ENCODE data around the gene SLC26A1.

Gene SLC26A1

GRCh38 chr4:965766-966134 lies 27.5 kb downstream of the SLC26A1 start:
- DNase-seq (ENCODE audit: low read depth) = no peak

DNA sequence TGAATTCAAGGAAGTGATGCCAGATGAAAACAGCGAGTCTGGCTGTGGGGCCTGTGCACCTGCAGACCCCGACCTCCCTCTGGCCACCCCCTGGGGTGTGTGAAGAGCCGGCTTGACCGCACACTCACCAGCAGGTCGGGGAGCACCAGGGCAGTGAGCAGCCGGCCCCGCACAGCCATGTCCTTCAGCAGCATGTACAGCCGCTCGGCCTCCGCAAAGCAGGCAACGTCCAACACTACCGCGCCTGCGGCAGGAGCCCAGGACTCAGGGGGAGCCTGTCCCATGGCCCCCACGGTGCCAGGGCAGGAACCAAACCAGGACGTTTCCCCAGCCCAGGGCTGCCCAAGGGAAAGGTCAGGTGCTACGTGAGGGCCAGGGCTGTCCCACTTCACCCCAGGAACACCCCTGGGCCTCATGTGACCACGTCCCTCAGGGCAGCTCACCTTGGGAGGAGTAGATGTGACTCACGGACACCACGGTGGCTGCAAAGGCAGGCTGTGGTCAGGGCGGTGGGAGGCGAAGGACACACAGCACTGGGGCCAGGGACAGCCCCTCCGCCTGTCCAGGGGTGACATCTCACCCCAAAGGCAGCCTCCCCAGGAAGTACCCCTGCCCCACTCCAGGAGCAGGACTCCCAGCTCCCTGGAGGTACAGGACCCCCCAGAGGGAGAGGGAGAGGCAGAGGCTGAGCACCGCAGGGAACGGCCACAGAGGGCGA lies 28.0 kb downstream of the SLC26A1 start:
- no peak for DNase-seq (ENCODE audit: low read depth)

DNA sequence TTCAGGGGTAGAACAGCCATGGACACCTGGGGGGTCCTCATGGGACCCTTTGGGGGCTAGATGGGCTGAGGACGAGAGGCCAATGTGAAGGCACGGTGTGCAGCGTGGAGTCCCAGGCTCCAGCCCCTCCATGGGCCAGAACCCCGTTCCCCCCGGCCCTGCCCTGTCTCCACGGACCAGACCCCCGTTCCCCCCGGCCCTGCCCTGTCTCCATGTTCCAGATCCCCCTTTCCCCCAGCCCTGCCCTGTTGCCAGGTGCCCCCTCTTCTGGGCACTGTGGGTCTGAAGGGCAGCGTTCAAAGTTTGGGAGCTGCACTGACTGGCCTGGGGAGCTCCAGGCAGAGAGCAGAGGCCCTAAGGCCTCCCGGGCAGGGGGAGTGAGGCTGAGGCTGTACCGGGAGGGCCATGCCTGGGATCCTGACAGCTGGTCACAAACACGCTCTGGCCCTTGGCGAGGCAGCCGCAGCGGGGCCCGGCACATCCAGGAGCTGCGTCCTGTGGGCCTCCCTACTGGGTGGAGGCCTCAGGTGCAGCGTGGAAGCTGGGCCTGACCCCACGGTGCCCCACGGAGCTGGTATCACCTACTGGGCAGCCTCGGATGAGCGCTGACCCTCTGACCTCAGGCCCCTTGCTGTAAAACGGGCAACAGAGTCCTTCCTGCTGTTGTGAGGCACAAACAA lies 28.7 kb downstream of the SLC26A1 start:
- DNase-seq (ENCODE audit: low read depth) = no peak

GRCh38 chr4:963276-964225 lies 29.7 kb downstream of the SLC26A1 start:
- DNase-seq (ENCODE audit: low read depth) = no peak

DNA sequence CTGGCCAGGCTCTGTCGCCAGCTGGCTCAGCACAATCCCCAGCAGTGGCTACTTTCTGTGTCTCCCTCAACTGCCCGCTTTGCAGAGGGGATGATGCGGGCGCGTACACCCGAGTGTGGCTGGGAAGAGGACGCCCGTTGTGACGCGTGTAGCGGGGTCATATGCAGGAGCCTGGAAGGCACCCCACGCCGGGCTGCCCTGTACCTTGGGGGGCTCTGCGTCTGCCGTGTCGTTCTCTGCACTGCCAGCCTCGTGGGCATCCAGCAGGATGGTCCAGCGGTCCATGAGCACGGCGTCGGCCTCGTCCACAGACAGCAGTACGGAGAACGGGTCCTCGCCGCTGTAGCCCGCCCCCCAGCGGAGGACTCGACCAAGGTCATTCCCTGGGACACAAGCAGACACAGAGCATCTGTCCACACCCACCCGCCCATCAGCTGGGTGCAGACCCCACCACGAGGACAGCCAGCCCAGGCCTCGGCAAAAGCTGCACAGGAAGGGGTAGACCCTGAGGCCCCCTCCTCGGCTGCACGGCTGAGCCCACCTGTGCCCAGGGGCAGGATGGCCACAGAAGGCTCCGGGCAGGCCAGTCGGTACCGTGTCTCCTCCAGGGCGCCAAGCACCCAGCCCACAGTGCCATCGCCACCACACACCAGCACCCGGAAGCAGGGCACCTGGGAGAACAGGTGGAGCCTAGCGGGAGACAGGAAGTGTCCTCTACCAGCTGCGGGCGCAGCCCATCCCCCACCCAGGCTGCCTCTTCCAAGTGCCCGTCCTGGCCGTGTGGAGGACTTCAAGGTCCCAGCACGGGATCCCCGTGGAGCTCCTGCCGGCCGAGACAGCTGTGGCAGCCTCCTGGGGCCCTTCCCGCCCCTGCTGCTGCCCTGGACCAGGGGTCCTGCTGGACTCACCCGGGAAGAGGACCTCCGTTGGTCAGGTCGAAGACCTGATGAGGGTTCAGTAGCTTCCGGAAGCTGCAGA lies 30.7 kb downstream of the SLC26A1 start:
- no peak for DNase-seq (ENCODE audit: low read depth)

DNA sequence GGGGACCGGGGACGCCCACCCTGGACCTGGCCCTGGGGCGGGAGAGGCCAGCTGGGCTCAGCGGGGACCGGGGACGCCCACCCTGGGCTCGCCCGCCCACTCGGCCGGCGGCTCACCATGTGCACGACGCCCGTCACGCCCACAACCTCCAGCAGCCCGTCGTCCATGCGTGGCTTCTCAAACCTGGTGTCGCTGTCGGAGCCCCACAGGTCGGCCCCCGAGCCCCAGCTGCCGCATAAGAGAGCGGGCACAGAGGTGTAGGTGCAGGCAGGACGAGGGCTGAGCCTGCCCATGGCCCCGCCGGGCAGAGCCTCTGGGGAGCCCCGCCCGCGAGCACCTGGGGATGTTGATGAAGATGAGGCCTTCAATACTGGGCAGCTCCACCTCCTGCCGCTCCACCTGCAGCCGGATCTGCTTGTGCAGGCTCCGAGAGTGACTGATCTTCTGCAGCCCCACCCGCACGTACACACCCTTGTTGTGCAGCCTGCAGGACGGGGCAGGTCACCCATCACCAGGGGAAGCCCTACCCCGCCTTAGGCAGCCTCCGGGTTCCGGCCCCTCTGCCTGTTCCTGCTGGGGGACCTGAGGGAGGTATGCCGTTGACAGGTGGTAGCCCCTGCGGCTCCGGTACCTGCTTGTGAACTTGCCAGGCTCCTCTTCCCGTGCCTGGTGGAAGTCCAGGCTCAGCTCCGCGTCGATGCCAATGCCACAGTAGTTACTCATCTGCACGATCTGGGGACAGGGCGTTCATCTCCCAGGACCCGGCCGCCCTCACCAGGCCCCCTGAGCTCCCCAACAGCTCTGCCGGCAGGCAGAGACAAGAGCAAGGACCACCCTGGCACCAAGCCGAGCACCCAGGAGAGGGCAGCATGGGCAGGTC lies 31.6 kb downstream of the SLC26A1 start:
- DNase-seq (ENCODE audit: low read depth) = no peak

GRCh38 chr4:960636-961350 lies 32.4 kb downstream of the SLC26A1 start:
- no peak for DNase-seq (ENCODE audit: low read depth)

GRCh38 chr4:960140-960635 lies 33.0 kb downstream of the SLC26A1 start:
- DNase-seq (ENCODE audit: low read depth) = no peak

- no peak for DNase-seq (ENCODE audit: low read depth)
Measured at GRCh38 chr4:959338-960139, 33.7 kb downstream of the SLC26A1 start.

DNA sequence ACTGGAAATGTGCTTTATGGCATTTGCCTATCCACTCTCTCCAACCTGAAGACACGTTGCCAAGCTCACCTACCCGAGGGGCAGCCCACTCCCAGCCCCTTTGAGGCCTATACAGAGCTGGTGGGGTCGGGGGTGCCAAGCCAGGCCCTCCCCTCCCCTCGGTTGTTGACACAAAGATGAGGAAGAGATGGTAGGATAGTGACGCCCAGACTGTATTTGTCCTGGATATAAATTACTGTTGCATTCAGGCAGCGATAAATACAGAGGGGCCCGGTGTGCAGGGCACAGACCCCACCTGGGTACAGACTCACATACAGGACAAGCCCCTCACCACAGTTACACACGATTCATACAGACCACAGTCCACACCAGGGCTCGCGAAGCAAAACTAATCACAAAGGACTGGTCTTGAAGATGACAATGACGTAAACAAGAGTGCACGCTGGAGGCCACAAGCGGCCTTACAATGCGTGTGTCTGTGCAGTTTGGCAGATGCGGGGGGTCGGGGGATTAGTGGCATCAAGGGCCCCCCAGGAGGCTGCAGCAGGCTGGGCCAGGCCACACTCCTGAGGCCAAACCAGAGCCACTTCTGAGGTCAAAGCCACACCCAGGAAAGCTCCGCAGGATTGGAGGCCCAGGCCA lies 34.4 kb downstream of the SLC26A1 start:
- no peak for DNase-seq (ENCODE audit: low read depth)

DNA sequence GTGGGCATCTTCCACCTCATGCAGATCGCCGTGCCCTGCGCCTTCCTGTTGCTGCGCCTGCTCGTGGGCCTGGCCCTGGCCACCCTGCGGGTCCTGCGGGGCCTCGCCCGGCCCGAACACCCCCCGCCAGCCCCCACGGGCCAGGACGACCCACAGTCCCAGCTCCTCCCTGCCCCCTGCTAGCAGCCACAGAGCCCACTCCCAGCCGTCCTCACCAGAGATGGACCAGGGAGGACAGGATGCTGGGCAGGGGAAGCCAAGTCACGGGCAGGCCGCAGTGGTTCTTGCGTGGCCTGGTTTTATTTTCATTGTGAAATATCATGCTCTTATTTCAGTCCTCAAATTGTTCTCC lies 34.9 kb downstream of the SLC26A1 start:
- DNase-seq (ENCODE audit: low read depth) = no peak

- no peak for DNase-seq (ENCODE audit: low read depth)
Measured at GRCh38 chr4:957581-958313, 35.5 kb downstream of the SLC26A1 start.

DNA sequence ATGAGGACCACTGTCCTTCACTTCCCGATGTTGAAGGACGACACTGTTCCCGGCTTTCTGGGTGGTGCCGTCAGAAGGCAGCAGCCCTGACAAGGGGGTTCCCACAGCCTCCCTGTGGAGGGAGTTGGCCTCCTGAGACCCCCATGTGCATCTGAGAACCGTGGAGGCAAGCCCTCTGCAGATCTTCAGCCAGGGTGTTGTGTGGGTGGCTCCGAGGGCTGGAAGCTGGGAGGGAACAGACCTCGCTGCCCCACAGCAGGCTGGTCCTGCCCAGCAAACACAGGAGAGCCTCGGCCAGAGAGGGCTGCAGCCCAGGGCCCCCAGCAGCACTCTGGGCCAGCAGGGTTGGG lies 36.0 kb downstream of the SLC26A1 start:
- DNase-seq (ENCODE audit: low read depth) = no peak

DNA sequence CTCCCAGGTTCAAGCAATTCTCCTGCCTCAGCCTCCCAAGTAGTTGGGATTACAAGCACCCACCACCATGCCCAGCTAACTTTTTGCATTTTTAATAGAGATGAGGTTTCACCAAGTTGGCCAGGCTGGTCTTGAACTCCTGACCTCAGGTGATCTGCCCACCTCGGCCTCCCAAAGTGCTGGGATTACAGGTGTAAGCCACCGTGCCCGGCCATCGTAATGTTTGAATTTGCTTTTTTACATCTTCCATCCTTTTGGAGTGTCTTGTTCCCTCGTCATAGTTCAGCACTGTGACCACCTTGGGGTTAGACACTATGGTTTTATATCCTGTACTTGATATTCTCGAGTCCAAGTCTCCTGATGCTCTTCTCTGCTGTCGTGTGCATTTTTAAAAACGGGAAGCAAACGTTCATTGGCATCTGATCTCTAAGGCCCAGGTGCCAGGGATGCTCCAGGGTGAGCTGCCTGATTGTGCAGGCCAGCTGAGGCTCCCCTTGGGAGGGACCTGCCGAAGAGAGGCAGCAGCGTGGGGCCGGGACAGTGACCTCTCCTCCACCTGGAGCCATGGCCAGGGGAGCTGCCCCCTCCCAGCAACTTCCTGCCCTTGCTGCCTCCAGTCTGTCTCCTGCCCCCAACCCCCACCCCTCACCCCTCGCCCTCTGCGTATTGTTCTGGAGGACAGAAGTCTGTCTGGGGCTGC lies 36.5 kb downstream of the SLC26A1 start:
- no peak for DNase-seq (ENCODE audit: low read depth)

GRCh38 chr4:955931-956381 lies 37.2 kb downstream of the SLC26A1 start:
- DNase-seq (ENCODE audit: low read depth) = no peak

DNA sequence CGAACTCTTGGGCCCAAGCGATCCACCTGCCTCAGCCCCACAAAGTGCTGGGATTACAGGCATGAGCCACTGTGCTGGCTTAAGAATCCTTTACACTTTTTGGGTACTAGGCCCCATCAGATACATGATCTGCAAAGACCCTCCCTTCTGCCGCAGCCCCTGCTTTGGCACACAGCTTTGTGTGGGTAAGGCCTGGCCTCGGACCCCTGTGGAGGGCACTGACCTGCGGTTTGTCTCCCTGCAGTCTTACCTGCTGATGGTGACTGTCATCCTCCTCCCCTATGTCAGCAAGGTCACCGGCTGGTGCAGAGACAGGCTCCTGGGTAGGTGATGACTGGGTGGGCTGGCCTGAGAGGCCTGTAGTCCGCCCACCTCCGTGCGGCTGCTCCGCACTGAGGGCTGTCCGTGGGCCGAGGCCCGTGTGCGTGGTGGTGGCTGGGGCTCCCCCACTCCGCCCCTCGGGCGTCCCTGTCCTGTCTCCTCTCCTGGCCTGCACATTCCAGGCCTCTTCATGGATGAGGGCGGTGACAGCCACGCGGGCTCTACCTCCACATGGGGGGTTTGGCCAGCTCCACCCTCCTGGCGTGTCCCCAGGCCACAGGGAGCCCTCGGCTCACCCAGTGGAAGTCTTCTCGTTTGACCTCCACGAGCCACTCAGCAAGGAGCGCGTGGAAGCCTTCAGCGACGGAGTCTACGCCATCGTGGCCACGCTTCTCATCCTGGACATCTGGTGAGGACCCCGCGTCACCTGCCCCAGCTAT lies 37.9 kb downstream of the SLC26A1 start:
- DNase-seq (ENCODE audit: low read depth) = no peak

Data from fibroblast of the conjunctiva (primary cell).